NCI-H146 treated with DMSO at 0.1 percent for 48 hours (cell line): ENCODE results near the gene SDHB.
"Not testable (repeated sequence)": the region's sequence is repeated elsewhere in the genome, so short reads cannot be mapped to it uniquely, and the experiment has no call there.

Source experiments
- DNase-seq: peaks from one replicate; lab custom pipeline; 2025; ENCODE audit not compliant: unreplicated experiment; lab: John Stamatoyannopoulos, UW

Gene SDHB

GRCh38 chr1:17075470-17076255 is 21.8 kb upstream of the SDHB start:
- no peak for DNase-seq

DNA sequence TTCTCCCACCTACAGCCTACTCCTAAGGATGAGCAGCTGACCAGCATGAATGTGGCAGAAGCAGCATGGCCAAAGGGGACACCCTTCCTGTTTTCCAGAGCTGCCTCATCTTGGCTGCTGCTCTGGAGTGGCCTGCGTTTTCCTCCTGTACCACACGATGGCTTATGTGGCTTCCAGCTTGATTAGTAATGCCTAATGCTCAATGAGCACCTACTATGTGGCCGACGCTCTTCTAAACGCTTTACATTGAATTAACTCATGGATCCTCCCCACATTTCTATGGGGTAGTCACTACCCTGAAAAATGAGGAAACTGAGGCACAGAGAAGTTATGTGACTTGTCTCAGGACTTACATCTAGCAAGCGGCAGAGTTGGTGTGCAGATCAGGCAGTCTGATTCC is 18.0 kb upstream of the SDHB start:
- DNase-seq: no peak

DNA sequence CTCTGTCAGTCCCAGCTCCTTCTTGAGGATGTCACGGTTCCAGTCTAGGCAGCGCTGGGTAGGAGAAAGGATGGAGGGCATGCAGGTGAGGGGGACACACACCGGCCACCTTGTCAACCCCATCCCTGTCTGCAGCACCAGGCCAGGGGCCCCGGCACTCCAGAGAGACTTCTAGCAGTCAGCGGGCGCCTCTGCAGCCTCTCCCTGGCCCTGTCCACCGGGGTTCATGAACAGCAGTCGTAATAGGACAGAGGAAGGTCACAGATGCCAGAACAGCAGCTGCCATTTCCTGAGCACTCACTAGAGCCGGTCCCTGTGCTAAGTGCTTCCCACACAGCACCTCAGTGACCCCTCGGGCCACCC is 16.3 kb upstream of the SDHB start:
- DNase-seq: no peak

DNA sequence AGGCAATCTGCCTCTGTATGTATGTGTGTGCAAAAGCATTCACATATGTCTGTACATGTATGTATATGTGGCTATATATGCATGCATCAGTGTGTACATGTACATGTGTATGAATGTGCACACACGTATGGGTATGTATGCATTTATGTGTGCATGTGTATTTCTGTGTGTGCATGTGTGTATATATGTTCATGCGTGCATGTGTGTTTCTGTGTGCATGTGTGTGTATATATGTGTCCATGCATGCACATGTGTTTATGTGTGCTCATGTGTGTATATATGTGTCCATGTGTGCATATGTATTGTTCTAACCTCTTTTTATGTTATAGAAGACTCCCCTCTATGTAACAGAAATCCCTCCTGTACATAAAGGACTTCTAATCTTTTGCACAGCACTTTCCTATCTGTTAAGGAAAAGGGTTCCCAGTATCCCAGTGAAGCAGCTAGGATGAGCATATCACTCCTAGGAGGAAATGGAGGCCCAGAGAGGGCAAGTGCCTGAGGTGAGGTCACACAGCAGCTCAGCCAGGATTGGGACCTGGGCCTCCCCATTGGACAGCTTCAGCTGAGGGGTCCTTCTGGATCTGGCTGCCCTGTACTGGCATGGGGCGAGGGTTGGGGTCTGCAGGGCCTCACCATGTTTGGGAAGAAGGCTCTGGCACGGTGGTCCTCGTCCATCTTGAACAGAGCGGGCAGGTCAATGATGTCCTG is 15.8 kb upstream of the SDHB start:
- no peak for DNase-seq

DNA sequence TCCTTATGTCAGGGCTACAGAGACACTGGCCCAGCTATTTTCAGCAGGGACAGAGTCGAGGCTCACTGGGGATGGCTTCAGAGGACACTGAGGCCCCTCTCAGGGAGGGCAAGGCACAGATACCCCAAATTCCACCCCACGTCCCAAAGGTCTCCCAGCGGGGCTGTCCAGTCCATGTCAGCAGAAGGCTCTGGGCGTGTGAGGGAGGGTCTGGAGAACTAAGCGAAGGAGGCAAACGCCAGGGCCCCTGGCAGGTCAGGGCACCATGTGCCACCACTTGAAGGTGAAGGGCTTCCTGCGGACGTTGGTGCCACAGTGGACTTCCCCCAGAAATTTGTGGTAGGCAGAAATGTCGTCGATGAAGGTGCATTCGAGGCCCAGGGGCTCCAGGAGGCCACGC is 15.0 kb upstream of the SDHB start:
- no peak for DNase-seq

DNA sequence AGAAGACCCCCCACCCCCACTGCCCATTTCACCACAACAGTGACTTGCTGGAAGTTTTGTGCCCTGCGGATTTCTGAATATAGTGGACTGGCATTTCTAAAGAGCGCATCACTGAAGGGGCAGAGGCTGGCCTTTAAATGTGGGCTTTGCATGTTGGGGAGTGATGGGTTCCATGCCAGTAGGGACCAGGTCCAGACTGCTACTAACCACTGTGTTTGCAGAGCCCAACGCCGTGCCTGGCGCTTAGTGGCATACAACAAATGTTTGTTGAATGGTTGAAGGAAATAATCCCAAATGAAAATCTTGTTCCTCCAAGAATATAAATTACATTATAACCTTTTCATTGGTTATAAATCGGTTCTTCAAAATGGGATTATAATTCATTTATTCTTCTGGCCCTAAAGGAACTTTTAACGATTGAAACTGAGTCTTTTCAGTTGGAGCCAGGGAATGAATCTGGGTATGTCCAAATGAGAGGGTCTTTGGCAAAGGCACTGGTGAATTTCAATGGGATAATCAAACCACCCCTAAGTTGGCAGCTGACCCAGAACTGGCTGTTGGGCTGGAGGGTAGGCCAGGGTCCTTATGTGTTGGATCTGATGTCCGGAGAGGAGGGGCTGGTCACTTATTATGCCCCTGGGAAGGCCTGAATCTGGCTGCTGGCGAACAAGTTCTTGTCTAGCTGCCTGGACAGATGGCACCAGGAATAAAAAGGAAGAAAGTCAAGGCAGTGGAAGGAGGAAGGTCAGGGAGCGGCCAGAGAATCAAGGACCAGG is 13.8 kb upstream of the SDHB start:
- no peak for DNase-seq

DNA sequence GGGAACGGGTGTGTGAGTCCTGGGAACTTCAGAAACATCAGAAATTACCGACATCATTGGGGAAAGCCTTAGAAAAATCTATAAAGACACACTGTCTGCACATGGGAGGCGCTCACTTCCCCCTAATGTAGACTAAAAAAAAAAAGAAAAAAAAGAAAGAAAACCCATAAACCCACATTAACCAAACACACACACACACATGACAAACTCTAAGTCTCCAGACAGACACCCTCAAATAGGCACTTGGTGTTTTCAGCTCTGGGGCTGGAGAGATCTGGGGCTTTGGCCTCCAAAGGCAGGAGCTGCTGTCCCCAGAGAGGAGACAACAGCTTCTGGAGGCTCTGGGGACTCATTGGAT is 13.2 kb upstream of the SDHB start:
- no peak for DNase-seq

DNA sequence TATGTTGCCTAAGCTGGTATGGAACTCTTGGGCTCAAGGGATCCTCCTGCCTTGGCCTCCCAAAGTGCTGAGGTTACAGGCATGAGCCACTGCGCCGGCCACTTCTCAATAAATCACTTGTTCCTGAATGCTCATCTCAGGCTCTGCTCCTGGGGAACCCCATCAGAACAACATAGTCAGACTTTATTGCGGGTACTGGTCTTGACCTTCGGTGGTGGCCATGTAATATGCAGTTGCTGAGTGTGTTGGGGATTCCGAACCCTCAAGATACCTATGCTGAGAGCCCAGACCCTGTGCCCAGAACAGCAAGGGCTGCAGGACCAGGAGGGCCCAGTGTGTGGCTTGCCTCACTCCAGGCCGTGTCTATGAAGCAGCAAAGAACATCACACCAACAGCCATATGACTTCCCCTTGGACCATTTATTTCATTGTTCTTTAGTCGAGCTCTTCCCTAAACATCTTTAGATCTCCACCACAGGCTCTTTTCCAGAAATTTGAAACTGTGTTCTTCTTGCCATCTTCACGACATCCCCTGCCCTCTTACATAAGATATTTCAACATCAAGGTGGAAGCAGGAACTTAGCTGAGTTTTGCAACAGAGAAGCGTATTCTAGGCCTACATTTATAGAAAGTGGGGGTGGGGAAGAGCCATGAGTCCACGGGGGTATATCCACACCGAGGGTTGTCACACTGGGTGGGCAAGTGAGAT is 12.7 kb upstream of the SDHB start:
- DNase-seq: no peak

- DNase-seq: no peak
These were observed 11.8 kb upstream of the SDHB start for GRCh38 chr1:17065666-17066065.

GRCh38 chr1:17062751-17063150 is 8.9 kb upstream of the SDHB start:
- not testable (repeated sequence) for DNase-seq

DNA sequence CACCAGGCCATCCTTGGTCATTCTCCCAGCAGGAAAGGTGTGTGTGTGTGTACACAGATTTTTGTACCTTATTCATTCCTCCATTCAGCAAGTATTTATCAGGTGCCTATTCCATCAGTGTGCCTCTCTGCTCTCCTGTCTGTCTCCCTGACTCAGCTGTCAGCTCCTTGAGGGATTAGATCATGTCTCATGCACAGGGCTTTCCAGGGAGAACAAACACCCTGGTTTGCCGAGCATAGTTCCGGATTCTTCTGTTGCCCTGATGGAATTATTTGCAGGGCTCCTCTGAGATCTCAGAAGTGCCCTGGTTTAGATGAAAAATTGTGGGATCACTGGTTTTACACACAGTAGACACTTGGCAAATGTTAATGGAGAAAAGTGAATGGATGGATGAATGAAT is 8.1 kb upstream of the SDHB start:
- peak; percentile 58 for DNase-seq

- DNase-seq: no peak
These were observed 7.7 kb upstream of the SDHB start for GRCh38 chr1:17061486-17061885.

- DNase-seq: no peak
These were observed 6.5 kb upstream of the SDHB start for GRCh38 chr1:17060306-17060749.

- DNase-seq: peak; percentile 35
These were observed 5.8 kb upstream of the SDHB start for GRCh38 chr1:17059391-17060305.

- no peak for DNase-seq
These were observed 2.7 kb upstream of the SDHB start for GRCh38 chr1:17056551-17056950.

DNA sequence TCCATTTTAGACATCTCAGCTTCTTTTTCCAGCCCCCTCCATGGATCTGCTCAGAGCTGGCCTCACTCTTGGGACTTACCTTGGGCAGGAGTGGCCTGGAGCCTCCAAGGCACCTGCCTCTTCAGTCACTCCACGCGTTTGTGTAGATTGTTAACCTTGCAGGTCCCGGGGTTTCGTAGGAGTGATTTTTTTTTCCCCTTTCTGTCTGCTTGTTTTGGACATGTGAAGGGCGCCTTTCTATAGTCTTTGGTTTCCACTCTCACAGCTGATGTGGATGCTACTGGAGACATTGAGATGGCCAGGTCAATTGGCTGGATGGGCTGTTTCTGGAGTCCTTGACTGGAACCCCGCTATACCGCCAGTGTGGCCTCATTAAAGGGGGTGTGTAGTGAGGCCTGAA is 2.0 kb upstream of the SDHB start:
- DNase-seq: no peak

- DNase-seq: no peak
These were observed 647 bp downstream of the SDHB start for GRCh38 chr1:17053086-17053684.

DNA sequence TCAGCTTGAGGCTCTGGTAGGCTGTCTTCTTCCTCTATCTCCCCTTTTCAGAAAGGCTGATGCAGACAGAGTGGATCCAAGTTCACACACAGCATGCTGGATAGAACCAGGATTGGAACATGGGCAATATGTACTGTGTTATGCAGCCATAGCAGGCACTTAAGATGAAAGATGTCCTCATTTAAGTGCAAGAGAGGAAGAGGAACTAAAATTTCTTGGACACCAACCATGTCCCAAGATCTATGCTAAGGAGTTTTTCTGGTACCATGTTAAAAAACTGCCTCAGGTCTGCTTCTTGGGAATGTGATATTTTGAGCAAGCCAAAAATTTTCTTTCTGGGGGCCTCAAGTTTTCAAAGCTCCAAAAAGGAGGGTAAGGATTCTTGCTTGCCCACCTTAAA is 1.2 kb downstream of the SDHB start:
- no peak for DNase-seq

- no peak for DNase-seq
These were observed 1.8 kb downstream of the SDHB start for GRCh38 chr1:17052038-17052437.

- no peak for DNase-seq
These were observed 5.9 kb downstream of the SDHB start for GRCh38 chr1:17047924-17048323.
